Anterior cingulate cortex (tissue), 58 donors: ENCODE measurements around the gene HNRNPR.

Experiments
- DNase-seq, 58 donors: peaks; one replicate each; lab custom pipeline; 2025; lab: John Stamatoyannopoulos, UW

HNRNPR gene

GRCh38 chr1:23369335-23370013 lies 25.4 kb upstream of the HNRNPR start, which contains the start of gene ZNF436:
Gene ZNF436, minus strand, starts transcription at chr1:23369836. Its CDS starts 1,831 bp downstream, at chr1:23368005.
- peak in 52 of 58 donors; percentile 33 to 83 (median 62) for DNase-seq

GRCh38 chr1:23368562-23369334 lies 24.7 kb upstream of the HNRNPR start:
- DNase-seq: peak; percentile 40 to 93 (median 84)

GRCh38 chr1:23367791-23368561 lies 23.9 kb upstream of the HNRNPR start:
- peak; percentile 91 to 99 (median 98) for DNase-seq

GRCh38 chr1:23367451-23367790 lies 23.3 kb upstream of the HNRNPR start:
- no peak for DNase-seq

GRCh38 chr1:23366598-23366997 lies 22.5 kb upstream of the HNRNPR start:
- no peak for DNase-seq

GRCh38 chr1:23366146-23366545 lies 22.1 kb upstream of the HNRNPR start:
- DNase-seq: no peak

- no peak for DNase-seq
Observed at GRCh38 chr1:23362218-23362713, 18.2 kb upstream of the HNRNPR start.

GRCh38 chr1:23358310-23358875 lies 14.3 kb upstream of the HNRNPR start:
- DNase-seq: no peak

- peak in 1 of 58 donors; percentile 20 for DNase-seq
Observed at GRCh38 chr1:23357138-23357908, 13.2 kb upstream of the HNRNPR start.

- peak in 13 of 58 donors; percentile 8 to 61 (median 20) for DNase-seq
Observed at GRCh38 chr1:23356471-23357137, 12.5 kb upstream of the HNRNPR start.

- no peak for DNase-seq
Observed at GRCh38 chr1:23354245-23354644, 10.2 kb upstream of the HNRNPR start.

- DNase-seq: no peak
Observed at GRCh38 chr1:23352096-23352695, 8.1 kb upstream of the HNRNPR start.

- DNase-seq: no peak
Observed at GRCh38 chr1:23345920-23346319, 1.8 kb upstream of the HNRNPR start.

GRCh38 chr1:23344987-23345472 lies 946 bp upstream of the HNRNPR start:
- DNase-seq: peak in 1 of 58 donors; percentile 20

- DNase-seq: peak in 15 of 58 donors; percentile 20 to 71 (median 39)
Observed at GRCh38 chr1:23343221-23344110, 618 bp downstream of the HNRNPR start.

GRCh38 chr1:23341931-23342692 lies 2.0 kb downstream of the HNRNPR start:
- no peak for DNase-seq

GRCh38 chr1:23339632-23340031 lies 4.5 kb downstream of the HNRNPR start:
- DNase-seq: no peak
